Keratinocyte (primary cell): ENCODE data around the gene UBE2D4.
"Not testable (repeated sequence)": the region's sequence is repeated elsewhere in the genome, so short reads cannot be mapped to it uniquely, and the experiment has no call there.

ENCODE experiments used
- EZH2 ChIP-seq: IDR thresholded peaks from one replicate; pipeline ENCODE4 v1.6.1; 2012; ENCODE audit warnings: inconsistent platforms, mild to moderate bottlenecking, low read length, moderate library complexity
- TF ChIP-seq, protein P1 (sequence below), 3 experiments: IDR thresholded peaks in 1 of 3; conservative IDR thresholded peaks in 1 of 3; optimal IDR thresholded peaks in 1 of 3; 2 replicates in 2 of 3; 3 replicates in 1 of 3; pipeline versions ENCODE3 to v1.5.1; 2011; ENCODE audit warnings: low read length in 3 of 3, mild to moderate bottlenecking in 3 of 3, moderate library complexity in 2 of 3, control low read depth in 1 of 3, inconsistent platforms in 1 of 3; ENCODE audit not compliant: insufficient read depth in 2 of 3; ENCODE audit errors: extremely low read depth in 1 of 3

DNA sequence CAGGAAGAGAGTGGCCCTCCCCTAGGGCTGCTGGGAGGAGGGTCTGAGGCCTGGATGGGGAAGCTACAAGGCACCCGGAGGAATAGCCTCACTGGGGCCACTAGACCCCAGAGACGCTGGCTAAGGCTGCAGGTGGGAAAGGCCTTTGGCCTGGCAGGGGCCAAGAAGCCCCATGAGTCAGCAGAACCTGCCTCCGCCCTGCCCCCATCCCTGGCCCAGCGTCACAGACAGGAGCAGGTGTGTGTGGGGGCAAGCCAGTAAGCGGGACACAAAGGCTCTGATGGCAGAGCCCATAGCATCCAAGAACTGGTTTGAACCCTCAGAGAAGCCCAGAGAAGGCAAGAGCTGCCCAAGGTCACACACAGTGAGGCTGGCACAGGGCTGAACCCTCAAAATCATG is 44.5 kb downstream of the UBE2D4 start:
- TF ChIP-seq, protein P1, sequence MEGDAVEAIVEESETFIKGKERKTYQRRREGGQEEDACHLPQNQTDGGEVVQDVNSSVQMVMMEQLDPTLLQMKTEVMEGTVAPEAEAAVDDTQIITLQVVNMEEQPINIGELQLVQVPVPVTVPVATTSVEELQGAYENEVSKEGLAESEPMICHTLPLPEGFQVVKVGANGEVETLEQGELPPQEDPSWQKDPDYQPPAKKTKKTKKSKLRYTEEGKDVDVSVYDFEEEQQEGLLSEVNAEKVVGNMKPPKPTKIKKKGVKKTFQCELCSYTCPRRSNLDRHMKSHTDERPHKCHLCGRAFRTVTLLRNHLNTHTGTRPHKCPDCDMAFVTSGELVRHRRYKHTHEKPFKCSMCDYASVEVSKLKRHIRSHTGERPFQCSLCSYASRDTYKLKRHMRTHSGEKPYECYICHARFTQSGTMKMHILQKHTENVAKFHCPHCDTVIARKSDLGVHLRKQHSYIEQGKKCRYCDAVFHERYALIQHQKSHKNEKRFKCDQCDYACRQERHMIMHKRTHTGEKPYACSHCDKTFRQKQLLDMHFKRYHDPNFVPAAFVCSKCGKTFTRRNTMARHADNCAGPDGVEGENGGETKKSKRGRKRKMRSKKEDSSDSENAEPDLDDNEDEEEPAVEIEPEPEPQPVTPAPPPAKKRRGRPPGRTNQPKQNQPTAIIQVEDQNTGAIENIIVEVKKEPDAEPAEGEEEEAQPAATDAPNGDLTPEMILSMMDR (optimal IDR thresholded peaks at IDR 0.05 in 1 of 3, IDR thresholded peaks at IDR 0.05 in 1 of 3, conservative IDR thresholded peaks at IDR 0.05 in 1 of 3; ENCODE audit: extremely low read depth in 1 of 3, insufficient read depth in 2 of 3, low read length in 3 of 3): not testable (repeated sequence)
- TF ChIP-seq EZH2: not testable (repeated sequence)
